HepG2 (cell line): ENCODE data around the gene HLA-DMB. TPM values are rescaled to one million over a fixed set of nuclear protein-coding genes. Genes with fewer than 3 reads are reported as not detected.

Experiments used
- ATF4 ChIP-seq, 2 experiments: fragments of 450-650 bp in 1 of 2; sonication (generic) in 1 of 2; formaldehyde crosslinking; IDR thresholded peaks; 2 replicates each; pipeline versions ENCODE4 v1.5.0 to v1.8.0; 2020 to 2022; ENCODE audit warnings: mild to moderate bottlenecking in 1 of 2, missing genetic modification reagents in 1 of 2
- CHCHD3 ChIP-seq: sonication (generic); formaldehyde crosslinking; IDR thresholded peaks from 2 replicates; pipeline ENCODE4 v1.8.0; 2022; ENCODE audit warnings: mild to moderate bottlenecking, missing genetic modification reagents, moderate library complexity
- EZH2 ChIP-seq: conservative IDR thresholded peaks from 2 replicates; pipeline ENCODE4 v1.6.1; 2012; ENCODE audit warnings: mild to moderate bottlenecking, low read depth, low read length, moderate library complexity
- FLYWCH1 ChIP-seq: sonication (generic); formaldehyde crosslinking; IDR thresholded peaks from 2 replicates; pipeline ENCODE4 v1.8.1; 2023; ENCODE audit warnings: mild to moderate bottlenecking, missing genetic modification reagents
- KAT7 ChIP-seq: IDR thresholded peaks from 2 replicates; pipeline ENCODE4 v1.6.1; 2018; ENCODE audit warnings: borderline replicate concordance, missing compliant biosample characterization
- MTF2 ChIP-seq: sonication (generic); formaldehyde crosslinking; IDR thresholded peaks from 2 replicates; pipeline ENCODE4 v1.5.0; 2020; ENCODE audit warnings: missing genetic modification reagents, borderline replicate concordance
- NFIC ChIP-seq: IDR thresholded peaks from 2 replicates; pipeline ENCODE4 v1.6.1; 2012; ENCODE audit warnings: mild to moderate bottlenecking, low read length, inconsistent platforms
- PRDM4 ChIP-seq: sonication (generic); formaldehyde crosslinking; IDR thresholded peaks from 2 replicates; pipeline ENCODE4 v1.9.0; 2021; ENCODE audit warnings: missing genetic modification reagents, borderline replicate concordance
- SALL2 ChIP-seq: sonication (generic); formaldehyde crosslinking; IDR thresholded peaks from 2 replicates; pipeline ENCODE4 v1.8.1; 2023; ENCODE audit warnings: mild to moderate bottlenecking, missing genetic modification reagents, inconsistent platforms
- SNAI1 ChIP-seq: sonication (generic); formaldehyde crosslinking; IDR thresholded peaks from 2 replicates; pipeline ENCODE4 v1.5.0; 2020; ENCODE audit warnings: mild to moderate bottlenecking, missing genetic modification reagents, borderline replicate concordance
- SOX13 ChIP-seq, 3 experiments: fragments of 450-650 bp in 1 of 3; sonication (generic) in 1 of 3; formaldehyde crosslinking in 1 of 3; IDR thresholded peaks in 2 of 3; conservative IDR thresholded peaks in 1 of 3; 2 replicates each; pipeline versions ENCODE4 v1.5.0 to v1.6.1; 2016 to 2020; ENCODE audit warnings: antibody characterized with exemption in 1 of 3, mild to moderate bottlenecking in 1 of 3, missing compliant biosample characterization in 1 of 3, missing genetic modification reagents in 1 of 3, moderate library complexity in 1 of 3
- TEAD3 ChIP-seq: optimal IDR thresholded peaks from 2 replicates; pipeline ENCODE3; 2016; ENCODE audit warnings: borderline replicate concordance
- TFE3 ChIP-seq: IDR thresholded peaks from 2 replicates; pipeline ENCODE4 v1.6.1; 2016
- ZFP36 ChIP-seq: fragments of 150-350 bp; IDR thresholded peaks from 2 replicates; pipeline ENCODE4 v1.6.1; 2018; ENCODE audit warnings: borderline replicate concordance, low read length, low read depth; ENCODE audit not compliant: partially characterized antibody
- ZFX ChIP-seq: sonication (generic); formaldehyde crosslinking; IDR thresholded peaks from 2 replicates; pipeline ENCODE4 v1.4.0; 2020; ENCODE audit warnings: mild to moderate bottlenecking, low read depth, missing genetic modification reagents, moderate library complexity
- ZNF24 ChIP-seq: fragments of 450-650 bp; IDR thresholded peaks from 2 replicates; pipeline ENCODE4 v1.6.1; 2017; ENCODE audit warnings: antibody characterized with exemption, mild to moderate bottlenecking
- ZNF431 ChIP-seq: sonication (generic); formaldehyde crosslinking; IDR thresholded peaks from 2 replicates; pipeline ENCODE4 v1.9.0; 2022; ENCODE audit warnings: missing genetic modification reagents, low read depth, mild to moderate bottlenecking, borderline replicate concordance
- ZNF564 ChIP-seq: sonication (generic); formaldehyde crosslinking; IDR thresholded peaks from 2 replicates; pipeline ENCODE4 v1.8.1; 2023; ENCODE audit warnings: mild to moderate bottlenecking, missing genetic modification reagents
- ZNF598 ChIP-seq: sonication (generic); formaldehyde crosslinking; IDR thresholded peaks from 2 replicates; pipeline ENCODE4 v1.5.1; 2020; ENCODE audit warnings: mild to moderate bottlenecking, missing genetic modification reagents, borderline replicate concordance
- ZNF75D ChIP-seq: sonication (generic); formaldehyde crosslinking; IDR thresholded peaks from 2 replicates; pipeline ENCODE4 v1.8.1; 2023; ENCODE audit warnings: missing genetic modification reagents, mild to moderate bottlenecking, borderline replicate concordance
- ZNF780A ChIP-seq: sonication (generic); formaldehyde crosslinking; IDR thresholded peaks from 2 replicates; pipeline ENCODE4 v1.8.0; 2022; ENCODE audit warnings: mild to moderate bottlenecking, missing genetic modification reagents, moderate library complexity
- ZNF781 ChIP-seq: sonication (generic); formaldehyde crosslinking; IDR thresholded peaks from 2 replicates; pipeline ENCODE4 v1.5.1; 2020; ENCODE audit warnings: borderline replicate concordance, mild to moderate bottlenecking, missing genetic modification reagents; ENCODE audit errors: not compliant biosample characterization
- polyA plus RNA-seq, 8 experiments: library from polyadenylated mRNA; depleted of rRNA in 3 of 8; stranded (reverse) in 7 of 8; unstranded in 1 of 8; fragments of >200 nt; fragmentation: Illumina TruSeq in 4 of 8; extraction: Trizol in 4 of 8; gene quantifications; 2 replicates each; pipeline versions ENCODE4 v1.2.1 to v1.2.3, GENCODE V29; 2011 to 2016; ENCODE audit warnings: low read depth in 4 of 8, missing spikeins in 1 of 8, mixed read lengths in 1 of 8; ENCODE audit not compliant: insufficient read depth in 1 of 8
- total RNA-seq, 5 experiments: library from RNA; depleted of rRNA; stranded (reverse); fragments of >200 nt; fragmentation: Illumina TruSeq; extraction: Trizol; gene quantifications; 2 replicates each; pipeline ENCODE4 v1.2.3, GENCODE V29; 2016; ENCODE audit warnings: low read depth in 1 of 5

HLA-DMB gene
- total and polyA plus RNA-seq, 2 of the 13 experiments (the other 11 are each of a cell fraction or from before 2014, with no cell fraction given): not detected

GRCh38 chr6:32970413-32971241 lies 29.8 kb upstream of the HLA-DMB start (continued):
- TF ChIP-seq ZFP36: no peak
- 0 out of 2 replicates have a peak, but pooled peaks have one; percentile 1 for TF ChIP-seq ZFX (CRISPR knock-in tag)
- no peak for TF ChIP-seq NFIC
- TF ChIP-seq ZNF564 (CRISPR knock-in tag): peak; percentile 51; the same call in 1 of the 2 replicates
- TF ChIP-seq FLYWCH1: no peak
- 0 out of 2 replicates have a peak, but pooled peaks have one; percentile 15 for TF ChIP-seq SOX13 (IDR thresholded peaks at IDR 0.05)
- TF ChIP-seq SOX13 (CRISPR knock-in tag; conservative IDR thresholded peaks at IDR 0.05 in 1 of 2, IDR thresholded peaks at IDR 0.05 in 1 of 2): no peak; a peak in 2 of 4 replicates
- TF ChIP-seq ZNF780A (CRISPR knock-in tag): no peak
- no peak for TF ChIP-seq SALL2 (CRISPR knock-in tag)
- TF ChIP-seq PRDM4 (CRISPR knock-in tag): 0 out of 2 replicates have a peak, but pooled peaks have one; percentile 45
- TF ChIP-seq ZNF75D (CRISPR knock-in tag): no peak
- TF ChIP-seq EZH2: no peak
- peak; percentile 47; the same call in 1 of the 2 replicates for TF ChIP-seq KAT7 (CRISPR knock-in tag)
- peak; percentile 33 for TF ChIP-seq TEAD3
- no peak for TF ChIP-seq TFE3 (CRISPR knock-in tag)
- TF ChIP-seq ATF4 (CRISPR knock-in tag; IDR thresholded peaks at IDR 0.05): peak in 1 of 2 experiments; percentile 60; a peak in 1 of 4 replicates
- peak; percentile 17 for TF ChIP-seq ZNF781 (CRISPR knock-in tag)
- no peak for TF ChIP-seq ZNF24
- 0 out of 2 replicates have a peak, but pooled peaks have one; percentile 12 for TF ChIP-seq CHCHD3 (CRISPR knock-in tag)
- 0 out of 2 replicates have a peak, but pooled peaks have one; percentile 51 for TF ChIP-seq SNAI1 (CRISPR knock-in tag)
- no peak for TF ChIP-seq ZNF431 (CRISPR knock-in tag)
- TF ChIP-seq ZNF598 (CRISPR knock-in tag): no peak
- TF ChIP-seq MTF2 (CRISPR knock-in tag): 0 out of 2 replicates have a peak, but pooled peaks have one; percentile 65
